GM18861 (cell line): ENCODE results near the gene MAN2B2.

Source experiments
- ATAC-seq: cut with Tn5 transposase; IDR thresholded peaks from one replicate; pipeline ENCODE4 v1.9.1; 2021; ENCODE audit not compliant: unreplicated experiment

MAN2B2 gene

GRCh38 chr4:6574747-6575502 lies at the start of gene MAN2B2:
MAN2B2 (plus strand) TSS chr4:6575189; CDS start chr4:6575211, 22 bp downstream.
- ATAC-seq, result peak; percentile 78

GRCh38 chr4:6525474-6525873 lies 49.5 kb upstream of the MAN2B2 start:
- ATAC-seq, result no peak

- no peak for ATAC-seq
Measured at GRCh38 chr4:6526156-6526555, 48.8 kb upstream of the MAN2B2 start.

GRCh38 chr4:6526671-6527091 lies 48.3 kb upstream of the MAN2B2 start:
- no peak for ATAC-seq

- ATAC-seq, result no peak
Measured at GRCh38 chr4:6527259-6527658, 47.7 kb upstream of the MAN2B2 start.

GRCh38 chr4:6527683-6528595 lies 47.0 kb upstream of the MAN2B2 start:
- ATAC-seq, result no peak

- no peak for ATAC-seq
Measured at GRCh38 chr4:6529021-6529420, 46.0 kb upstream of the MAN2B2 start.

DNA sequence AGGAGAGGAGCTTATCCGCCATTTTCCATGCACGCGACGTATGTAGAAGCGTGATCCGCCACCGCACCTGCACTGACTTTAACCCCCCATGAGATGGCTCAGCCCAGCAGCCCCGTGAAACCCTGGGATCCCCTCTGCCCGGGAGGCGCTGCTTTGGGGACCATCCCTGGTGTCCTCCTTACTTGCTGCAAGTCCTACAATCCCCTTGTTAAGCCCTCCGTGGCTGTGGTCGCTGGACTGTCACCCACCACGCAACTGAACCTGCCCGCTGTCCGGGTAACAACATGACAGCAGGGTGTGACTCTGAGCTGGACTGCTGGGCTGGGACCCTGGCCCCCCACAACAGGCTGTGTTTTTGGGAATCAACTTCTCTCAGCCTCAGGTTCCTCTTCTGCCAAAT lies 44.7 kb upstream of the MAN2B2 start:
- ATAC-seq, result no peak

GRCh38 chr4:6530964-6531363 lies 44.0 kb upstream of the MAN2B2 start:
- ATAC-seq, result no peak

- ATAC-seq, result no peak
Measured at GRCh38 chr4:6532102-6532501, 42.9 kb upstream of the MAN2B2 start.

- no peak for ATAC-seq
Measured at GRCh38 chr4:6532658-6533057, 42.3 kb upstream of the MAN2B2 start.

- ATAC-seq, result no peak
Measured at GRCh38 chr4:6534050-6534449, 40.9 kb upstream of the MAN2B2 start.

DNA sequence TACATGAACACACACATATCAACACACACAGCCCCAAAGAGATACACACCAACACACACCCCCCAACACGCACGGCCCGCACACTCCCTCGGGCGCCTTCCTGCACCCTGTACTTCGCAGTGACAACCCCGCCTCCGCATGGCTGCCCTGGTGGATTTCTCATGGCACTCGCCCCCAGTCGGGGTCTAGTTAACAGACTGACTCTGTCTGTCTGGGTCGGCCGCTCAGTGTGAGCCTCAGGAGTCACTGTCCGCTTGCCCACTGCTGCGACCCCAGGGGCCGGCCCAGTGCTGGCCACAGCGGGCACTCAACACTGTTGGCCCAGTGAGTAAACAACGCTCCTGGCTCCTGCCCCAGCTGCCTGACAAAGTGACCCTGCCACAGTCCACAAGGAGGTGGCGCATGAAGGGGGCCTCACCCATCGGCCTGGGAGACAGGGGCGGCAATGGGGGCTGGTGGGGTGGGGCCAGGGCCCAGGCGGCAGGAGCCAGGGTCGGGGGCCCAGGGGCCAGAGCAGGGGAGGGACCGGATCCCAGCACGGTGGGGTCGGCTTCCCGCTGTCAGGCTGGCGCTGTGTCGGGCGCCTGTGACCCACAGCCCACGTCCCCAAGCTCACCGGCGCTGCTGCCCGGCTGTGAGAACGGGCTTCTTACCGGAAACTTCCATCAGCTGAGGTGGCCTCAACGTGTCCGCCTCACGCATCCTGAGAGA lies 40.2 kb upstream of the MAN2B2 start:
- no peak for ATAC-seq

- ATAC-seq, result no peak
Measured at GRCh38 chr4:6535329-6535692, 39.7 kb upstream of the MAN2B2 start.

- no peak for ATAC-seq
Measured at GRCh38 chr4:6535706-6536105, 39.3 kb upstream of the MAN2B2 start.

- ATAC-seq, result no peak
Measured at GRCh38 chr4:6538111-6538510, 36.9 kb upstream of the MAN2B2 start.

- ATAC-seq, result no peak
Measured at GRCh38 chr4:6538575-6538974, 36.4 kb upstream of the MAN2B2 start.

- ATAC-seq, result no peak
Measured at GRCh38 chr4:6539009-6539764, 35.8 kb upstream of the MAN2B2 start.

DNA sequence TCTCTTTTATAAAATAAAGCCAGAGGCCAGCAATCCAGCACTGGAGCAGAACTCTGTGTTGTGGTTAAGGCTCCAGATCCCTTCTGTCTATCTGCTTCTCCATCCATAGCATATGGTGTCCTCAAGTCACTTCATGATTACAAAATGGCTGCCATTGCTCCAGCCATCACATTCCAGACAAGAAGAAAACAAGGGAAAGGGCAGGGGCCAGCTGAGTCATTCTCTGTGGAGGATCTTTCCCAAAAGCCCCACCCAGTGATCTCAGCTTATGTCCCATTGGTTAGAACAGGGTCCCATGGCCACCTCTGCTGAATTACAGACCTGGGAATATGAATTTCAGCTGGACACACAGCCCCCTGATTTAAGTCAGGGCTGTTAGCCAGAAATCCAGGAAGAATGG lies 34.1 kb upstream of the MAN2B2 start:
- no peak for ATAC-seq

- ATAC-seq, result no peak
Measured at GRCh38 chr4:6541789-6542188, 33.2 kb upstream of the MAN2B2 start.

DNA sequence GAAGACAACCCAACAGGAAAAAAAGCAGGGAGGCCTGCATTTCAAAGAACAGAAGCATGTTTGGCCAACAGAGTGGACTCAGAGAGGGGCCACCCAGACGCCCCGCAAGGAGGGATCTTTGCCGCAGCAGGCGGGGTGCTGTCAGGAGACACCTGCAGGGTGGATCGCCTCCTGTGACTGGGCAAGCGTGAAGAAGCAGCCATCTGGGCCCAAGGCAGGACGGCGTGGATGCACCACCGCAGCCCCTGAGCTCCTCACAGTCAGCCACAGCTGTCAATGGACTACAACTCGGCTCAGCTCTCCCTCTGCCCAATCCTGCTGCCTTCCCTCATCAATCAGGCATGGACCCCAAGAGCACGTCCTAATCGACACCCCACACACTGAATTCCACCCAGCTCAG lies 32.0 kb upstream of the MAN2B2 start:
- no peak for ATAC-seq
